ENCODE results near the gene RAET1L. TPM values are rescaled to one million over a fixed set of nuclear protein-coding genes. Genes with fewer than 3 reads are reported as not detected.
"Not testable (repeated sequence)": the region's sequence is repeated elsewhere in the genome, so short reads cannot be mapped to it uniquely, and the experiment has no call there.

RAET1L gene
- total and polyA plus RNA-seq, 2 donors (not counting 1 experiment from before 2014, with no cell fraction given) = not detected

DNA sequence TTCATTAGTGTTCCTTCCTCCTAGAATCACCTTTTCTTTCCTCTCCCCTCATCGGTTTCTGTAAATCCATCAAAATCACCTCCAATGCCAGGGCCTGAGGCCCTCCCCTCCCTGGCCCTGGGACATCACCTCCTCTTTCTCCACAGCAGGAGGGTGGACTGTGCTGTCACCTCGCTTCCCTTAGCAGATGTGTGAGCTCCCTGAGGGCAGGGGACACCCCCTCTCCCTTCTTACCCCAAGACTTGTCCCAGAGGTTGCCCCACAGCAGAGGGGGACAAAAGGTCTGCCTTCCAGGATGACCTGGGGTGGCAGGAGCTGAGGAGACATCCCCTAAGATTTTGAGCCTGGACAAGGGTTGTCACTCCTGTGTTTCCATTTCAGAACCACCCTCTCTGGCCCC lies 55.7 kb downstream of the RAET1L start:
- Histone ChIP-seq H3K4me2 (replicated peaks; ENCODE audit: low read depth, low read length, poor library complexity, severe bottlenecking) (no peak overlapping the region), H2AFZ (ENCODE audit: insufficient read depth, low read depth, low read length, poor library complexity, severe bottlenecking) (no peak overlapping the region), H3K9me3 (ENCODE audit: control extremely low read depth in 1 of 3, control insufficient read depth in 2 of 3, insufficient read depth in 1 of 3, low read length in 2 of 3) (peaks cover 0 to 18% (median 0%) of the 10 kb centered on the region in 3 donors), H3K9ac (ENCODE audit: low read length) (no peak overlapping the region), H3K4me3 (ENCODE audit: control extremely low read depth in 1 of 5, extremely low read depth in 1 of 5, insufficient read depth in 1 of 5, low read depth in 2 of 5, low read length in 4 of 5) (no peak overlapping the region), H4K20me1 (ENCODE audit: control insufficient read depth, insufficient read depth, low read length, poor library complexity, severe bottlenecking) (no peaks in the 10 kb centered on the region), H3K36me3 (replicated peaks in 1 of 2; ENCODE audit: control extremely low read depth in 1 of 2, control insufficient read depth in 1 of 2, extremely low read depth in 1 of 2, insufficient read depth in 2 of 2, low read length in 1 of 2) (no peaks in the 10 kb centered on the region), H3K27me3 (replicated peaks in 1 of 4; ENCODE audit: control extremely low read depth in 1 of 4, control insufficient read depth in 3 of 4, insufficient read depth in 4 of 4, low read length in 3 of 4) (peaks cover 0 to 68% (median 19%) of the 10 kb centered on the region in 4 experiments), H3K79me2 (ENCODE audit: control insufficient read depth, insufficient read depth, low read length) (no peaks in the 10 kb centered on the region), H3K4me1 (ENCODE audit: control insufficient read depth in 2 of 2, insufficient read depth in 2 of 2, low read length in 2 of 2) (peaks cover 9 to 14% of the 10 kb centered on the region in 2 donors), H3K27ac (ENCODE audit: low read length in 2 of 2) (no peak overlapping the region)
- Mint-ChIP-seq H3K27me3 (peaks cover 88% of the 10 kb centered on the region), H3K4me3 (no peak overlapping the region), H3K27ac (no peak overlapping the region), H3K9me3 (ENCODE audit: insufficient read depth) (no peaks in the 10 kb centered on the region), H3K4me1 (peaks cover 12% of the 10 kb centered on the region)
- DNase-seq = no peak
- 55% methylated on average over 1 of the region's 2 CpGs for WGBS (ENCODE audit: insufficient coverage)
- ChIA-PET POLR2A (no interaction called here), CTCF (no interaction called here)
- TF ChIP-seq, protein P1, sequence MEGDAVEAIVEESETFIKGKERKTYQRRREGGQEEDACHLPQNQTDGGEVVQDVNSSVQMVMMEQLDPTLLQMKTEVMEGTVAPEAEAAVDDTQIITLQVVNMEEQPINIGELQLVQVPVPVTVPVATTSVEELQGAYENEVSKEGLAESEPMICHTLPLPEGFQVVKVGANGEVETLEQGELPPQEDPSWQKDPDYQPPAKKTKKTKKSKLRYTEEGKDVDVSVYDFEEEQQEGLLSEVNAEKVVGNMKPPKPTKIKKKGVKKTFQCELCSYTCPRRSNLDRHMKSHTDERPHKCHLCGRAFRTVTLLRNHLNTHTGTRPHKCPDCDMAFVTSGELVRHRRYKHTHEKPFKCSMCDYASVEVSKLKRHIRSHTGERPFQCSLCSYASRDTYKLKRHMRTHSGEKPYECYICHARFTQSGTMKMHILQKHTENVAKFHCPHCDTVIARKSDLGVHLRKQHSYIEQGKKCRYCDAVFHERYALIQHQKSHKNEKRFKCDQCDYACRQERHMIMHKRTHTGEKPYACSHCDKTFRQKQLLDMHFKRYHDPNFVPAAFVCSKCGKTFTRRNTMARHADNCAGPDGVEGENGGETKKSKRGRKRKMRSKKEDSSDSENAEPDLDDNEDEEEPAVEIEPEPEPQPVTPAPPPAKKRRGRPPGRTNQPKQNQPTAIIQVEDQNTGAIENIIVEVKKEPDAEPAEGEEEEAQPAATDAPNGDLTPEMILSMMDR (IDR thresholded peaks at IDR 0.05) = no peak
- TF ChIP-seq EZH2 (IDR thresholded peaks at IDR 0.05; ENCODE audit: borderline replicate concordance, insufficient read depth, low read depth, low read length, poor library complexity, severe bottlenecking) = no peak
- ATAC-seq (ENCODE audit: low read depth) = no peak
- intact Hi-C loops (cut with micrococcal nuclease) = no loop called here

- whole genome bisulfite sequencing (ENCODE audit: insufficient coverage) = 91% methylated on average over 1 of the region's 2 CpGs
- ATAC-seq (ENCODE audit: low read depth); H4K20me1 ChIP-seq (ENCODE audit: control insufficient read depth, insufficient read depth, low read length, poor library complexity, severe bottlenecking); H3K9me3 Mint-ChIP-seq (ENCODE audit: insufficient read depth); H3K27ac ChIP-seq (ENCODE audit: low read length in 2 of 2); DNase-seq; H3K36me3 ChIP-seq (replicated peaks in 1 of 2; ENCODE audit: control extremely low read depth in 1 of 2, control insufficient read depth in 1 of 2, extremely low read depth in 1 of 2, insufficient read depth in 2 of 2, low read length in 1 of 2); H3K4me3 Mint-ChIP-seq; H3K4me3 ChIP-seq (ENCODE audit: control extremely low read depth in 1 of 5, extremely low read depth in 1 of 5, insufficient read depth in 1 of 5, low read depth in 2 of 5, low read length in 4 of 5); H3K9ac ChIP-seq (ENCODE audit: low read length); H3K27ac Mint-ChIP-seq; H3K79me2 ChIP-seq (ENCODE audit: control insufficient read depth, insufficient read depth, low read length); H3K4me2 ChIP-seq (replicated peaks; ENCODE audit: low read depth, low read length, poor library complexity, severe bottlenecking); CTCF ChIA-PET; POLR2A ChIA-PET; intact Hi-C loops (cut with micrococcal nuclease); H2AFZ ChIP-seq (ENCODE audit: insufficient read depth, low read depth, low read length, poor library complexity, severe bottlenecking): not testable (repeated sequence)
- peaks cover 0 to 70% (median 21%) of the 10 kb centered on the region in 4 experiments for H3K27me3 ChIP-seq (replicated peaks in 1 of 4; ENCODE audit: control extremely low read depth in 1 of 4, control insufficient read depth in 3 of 4, insufficient read depth in 4 of 4, low read length in 3 of 4)
- H3K4me1 ChIP-seq (ENCODE audit: control insufficient read depth in 2 of 2, insufficient read depth in 2 of 2, low read length in 2 of 2) = peaks cover 16 to 18% of the 10 kb centered on the region in 2 donors
- Mint-ChIP-seq H3K27me3 (peaks cover 87% of the 10 kb centered on the region), H3K4me1 (peaks cover 19% of the 10 kb centered on the region)
- H3K9me3 ChIP-seq (ENCODE audit: control extremely low read depth in 1 of 3, control insufficient read depth in 2 of 3, insufficient read depth in 1 of 3, low read length in 2 of 3) = peaks cover 0 to 25% (median 0%) of the 10 kb centered on the region in 3 donors
These were observed 56.4 kb downstream of the RAET1L start for GRCh38 chr6:149968909-149969308.

Other genes with a start within 250 kb of the RAET1L start
- gene LRP11, start 161.2 kb downstream of the RAET1L start, total RNA-seq = 1.00 and 1.2 TPM in 2 replicates
- gene LRP11, start 161.2 kb downstream of the RAET1L start, polyA plus RNA-seq = 0.07 and 0.34 TPM in 2 replicates
- not detected in 2 replicates for gene RAET1E, start 127.4 kb downstream of the RAET1L start, total RNA-seq
- gene RAET1E, start 127.4 kb downstream of the RAET1L start, polyA plus RNA-seq = not detected in 2 replicates
- not detected in 2 replicates for gene RAET1G, start 102.4 kb downstream of the RAET1L start, total RNA-seq
- gene RAET1G, start 102.4 kb downstream of the RAET1L start, polyA plus RNA-seq = not detected in 2 replicates
- gene ULBP2, start 83.5 kb downstream of the RAET1L start, total RNA-seq = not detected in 2 replicates
- gene ULBP2, start 83.5 kb downstream of the RAET1L start, polyA plus RNA-seq = 0.31 and 1.6 TPM in 2 replicates
- 0.12 and 0.19 TPM in 2 replicates for gene ULBP1, start 61.6 kb downstream of the RAET1L start, total RNA-seq
- gene ULBP1, start 61.6 kb downstream of the RAET1L start, polyA plus RNA-seq = 0.04 and 0.48 TPM in 2 replicates
- gene ULBP3, start 43.6 kb upstream of the RAET1L start, total RNA-seq = 0.61 and 0.69 TPM in 2 replicates
- 0.10 and 0.22 TPM in 2 replicates for gene ULBP3, start 43.6 kb upstream of the RAET1L start, polyA plus RNA-seq
- not detected in 2 replicates for gene PPP1R14C, start 117.5 kb upstream of the RAET1L start, total RNA-seq
- not detected in 2 replicates for gene PPP1R14C, start 117.5 kb upstream of the RAET1L start, polyA plus RNA-seq

Measured in B cell (primary cell).